H1 (cell line): ENCODE results near the gene TCEANC. TPM values are rescaled to one million over a fixed set of nuclear protein-coding genes. Genes with fewer than 3 reads are reported as not detected.
A peak's percentile ranks its signal among the peaks of the same experiment; 100 is the strongest.

Experiments
- CTCF ChIA-PET: fragments of 300-600 bp; sonication (Branson Sonifier 250); formaldehyde crosslinking; loops from one replicate; lab custom pipeline; 2021; ENCODE audit not compliant: partially characterized antibody; lab: Charles Lee
- POLR2A ChIA-PET: fragments of 300-600 bp; sonication (Branson Sonifier 250); formaldehyde crosslinking; loops from one replicate; lab custom pipeline; 2021; ENCODE audit warnings: inconsistent platforms; ENCODE audit not compliant: partially characterized antibody; lab: Charles Lee
- DNase-seq, 2 experiments: peaks; one replicate each; pipeline versions ENCODE4 v3.0.0 to v3.0.0-alpha.2; 2010 to 2022; ENCODE audit warnings: low spot score in 2 of 2, low read depth in 1 of 2, mixed read lengths in 1 of 2
- FAIRE-seq: peaks from 2 replicates; lab custom pipeline; 2011; peaks lifted over from hg19 to GRCh38; lab: Jason Lieb, UNC
- H2AFZ ChIP-seq: 2 replicates; pipeline ENCODE4 v1.8.1; 2012; ENCODE audit warnings: low read length, inconsistent platforms
- H2AK5ac ChIP-seq: 2 replicates; pipeline ENCODE4 v1.6.1; 2013; ENCODE audit warnings: low read depth, low read length
- H2BK120ac ChIP-seq: replicated peaks from 2 replicates; pipeline ENCODE3; 2013; ENCODE audit warnings: low read depth, low read length, inconsistent platforms
- H2BK12ac ChIP-seq: 2 replicates; pipeline ENCODE4 v1.6.1; 2013; ENCODE audit warnings: low read depth, low read length
- H2BK15ac ChIP-seq: 2 replicates; pipeline ENCODE4 v1.6.1; 2013; ENCODE audit warnings: low read length
- H2BK20ac ChIP-seq: 2 replicates; pipeline ENCODE4 v1.6.1; 2013; ENCODE audit warnings: low read length
- H2BK5ac ChIP-seq: 2 replicates; pipeline ENCODE4 v1.6.1; 2013; ENCODE audit warnings: low read depth, low read length
- H3K14ac ChIP-seq: 2 replicates; pipeline ENCODE4 v1.6.1; 2013; ENCODE audit warnings: inconsistent platforms; ENCODE audit not compliant: insufficient read length
- H3K18ac ChIP-seq: 2 replicates; pipeline ENCODE4 v1.6.1; 2013; ENCODE audit warnings: low read length; ENCODE audit errors: extremely low read depth
- H3K23ac ChIP-seq: 2 replicates; pipeline ENCODE4 v1.6.1; 2013; ENCODE audit warnings: inconsistent platforms; ENCODE audit not compliant: insufficient read length
- H3K23me2 ChIP-seq: 2 replicates; pipeline ENCODE4 v1.6.1; 2013; ENCODE audit warnings: low read depth, low read length
- H3K27ac ChIP-seq: 2 replicates; pipeline ENCODE4 v1.6.1; 2011; ENCODE audit warnings: low read depth, low read length, inconsistent platforms
- H3K27me3 ChIP-seq, 4 experiments: replicated peaks in 1 of 4; 1 replicate in 1 of 4; 2 replicates in 3 of 4; pipeline versions ENCODE4 v1.6.1 to v1.8.1; 2011 to 2013; ENCODE audit warnings: low read length in 3 of 4, mild to moderate bottlenecking in 3 of 4, inconsistent platforms in 2 of 4, mixed read lengths in 2 of 4, moderate library complexity in 1 of 4; ENCODE audit not compliant: control insufficient read depth in 3 of 4, insufficient read depth in 3 of 4; ENCODE audit errors: extremely low read depth in 1 of 4
- H3K36me3 ChIP-seq, 4 experiments: 2 replicates each; pipeline versions ENCODE4 v1.6.1 to v1.8.1; 2011 to 2013; ENCODE audit warnings: mild to moderate bottlenecking in 4 of 4, low read length in 3 of 4, moderate library complexity in 2 of 4, control low read depth in 1 of 4, inconsistent platforms in 1 of 4; ENCODE audit not compliant: insufficient read depth in 4 of 4, control insufficient read depth in 2 of 4
- H3K4ac ChIP-seq: replicated peaks from 2 replicates; pipeline ENCODE3; 2013; ENCODE audit warnings: low read length, low read depth, mixed read lengths, inconsistent platforms; ENCODE audit not compliant: insufficient read length
- H3K4me1 ChIP-seq, 4 experiments: replicated peaks in 1 of 4; 1 replicate in 1 of 4; 2 replicates in 3 of 4; pipeline versions ENCODE4 v1.6.1 to v1.8.1; 2011 to 2013; ENCODE audit warnings: low read length in 3 of 4, inconsistent platforms in 2 of 4, mixed read lengths in 1 of 4; ENCODE audit not compliant: insufficient read depth in 4 of 4, control insufficient read depth in 3 of 4
- H3K4me2 ChIP-seq, 2 experiments: 2 replicates each; pipeline versions ENCODE4 v1.6.1 to v1.8.1; 2011 to 2013; ENCODE audit warnings: low read depth in 2 of 2, low read length in 2 of 2, control low read depth in 1 of 2, inconsistent platforms in 1 of 2, mild to moderate bottlenecking in 1 of 2; ENCODE audit not compliant: insufficient read depth in 1 of 2
- H3K4me3 ChIP-seq, 4 experiments: fragments of 200-600, 300-600 bp in 1 of 4; sonication (generic), shearing (Covaris generic), sonication (Bioruptor Twin) in 1 of 4; 2 replicates each; pipeline versions ENCODE4 v1.5.1 to v1.8.1; 2011 to 2016; ENCODE audit warnings: low read length in 4 of 4, low read depth in 3 of 4, control low read depth in 2 of 4, inconsistent platforms in 2 of 4, mild to moderate bottlenecking in 2 of 4, mixed read lengths in 1 of 4, moderate library complexity in 1 of 4; ENCODE audit not compliant: insufficient read depth in 2 of 4; ENCODE audit errors: extremely low read depth in 1 of 4
- H3K56ac ChIP-seq: replicated peaks from 2 replicates; pipeline ENCODE3; 2013; ENCODE audit warnings: low read depth, mild to moderate bottlenecking, mixed read lengths, low read length, inconsistent platforms; ENCODE audit not compliant: insufficient read length
- H3K79me1 ChIP-seq: 2 replicates; pipeline ENCODE4 v1.6.1; 2013; ENCODE audit warnings: low read depth, low read length, control low read depth
- H3K79me2 ChIP-seq, 2 experiments: 2 replicates each; pipeline versions ENCODE4 v1.6.1 to v1.8.1; 2012 to 2013; ENCODE audit warnings: low read length in 2 of 2, mild to moderate bottlenecking in 2 of 2, inconsistent platforms in 1 of 2; ENCODE audit not compliant: insufficient read depth in 2 of 2, control insufficient read depth in 1 of 2
- H3K9ac ChIP-seq, 4 experiments: replicated peaks in 1 of 4; 1 replicate in 1 of 4; 2 replicates in 3 of 4; pipeline versions ENCODE4 v1.6.1 to v1.8.1; 2011 to 2013; ENCODE audit warnings: low read depth in 3 of 4, low read length in 3 of 4, control low read depth in 2 of 4, mild to moderate bottlenecking in 2 of 4, moderate library complexity in 2 of 4, inconsistent platforms in 1 of 4; ENCODE audit errors: extremely low read depth in 1 of 4
- H3K9me3 ChIP-seq, 2 experiments: 2 replicates each; pipeline versions ENCODE4 v1.6.1 to v1.8.1; 2012 to 2013; ENCODE audit warnings: mild to moderate bottlenecking in 2 of 2, moderate library complexity in 2 of 2, control low read depth in 1 of 2, inconsistent platforms in 1 of 2, low read depth in 1 of 2, low read length in 1 of 2, mixed read lengths in 1 of 2; ENCODE audit not compliant: insufficient read depth in 2 of 2
- H4K20me1 ChIP-seq, 2 experiments: replicated peaks in 1 of 2; 2 replicates each; pipeline versions ENCODE3 to v1.8.1; 2011 to 2013; ENCODE audit warnings: inconsistent platforms in 2 of 2, low read length in 2 of 2, mild to moderate bottlenecking in 1 of 2; ENCODE audit not compliant: insufficient read depth in 2 of 2, control insufficient read depth in 1 of 2
- H4K5ac ChIP-seq: 2 replicates; pipeline ENCODE4 v1.6.1; 2013; ENCODE audit warnings: low read length, low read depth, mixed read lengths, inconsistent platforms; ENCODE audit not compliant: insufficient read length
- H4K8ac ChIP-seq: 2 replicates; pipeline ENCODE4 v1.8.0; 2013; ENCODE audit warnings: mild to moderate bottlenecking, moderate library complexity, low read length, inconsistent platforms; ENCODE audit not compliant: insufficient read depth; ENCODE audit errors: extremely low read depth
- H4K91ac ChIP-seq: replicated peaks from 2 replicates; pipeline ENCODE3; 2013; ENCODE audit warnings: low read length, mixed read lengths, inconsistent platforms; ENCODE audit not compliant: insufficient read length
- GTF2F1 ChIP-seq: IDR thresholded peaks from 2 replicates; pipeline ENCODE4 v1.6.1; 2012; ENCODE audit warnings: low read depth, low read length, improper control_type of control experiment, borderline replicate concordance
- RAD21 ChIP-seq, 2 experiments: IDR thresholded peaks in 1 of 2; conservative IDR thresholded peaks in 1 of 2; 2 replicates each; pipeline ENCODE4 v1.6.1; 2011; ENCODE audit warnings: low read depth in 2 of 2, low read length in 2 of 2, improper control_type of control experiment in 1 of 2, inconsistent platforms in 1 of 2, mild to moderate bottlenecking in 1 of 2, moderate library complexity in 1 of 2
- WGBS, 2 experiments: shearing (Covaris generic) in 1 of 2; methylation state at CpG; one replicate each; pipeline versions ENCODE4 v1.1.6 to v1.1.7; 2013 to 2015; ENCODE audit warnings: low lambda C conversion rate in 2 of 2, mixed read lengths in 2 of 2, inconsistent platforms in 1 of 2, low coverage in 1 of 2, missing lambda C conversion rate in 1 of 2; ENCODE audit not compliant: insufficient replicate concordance in 2 of 2, insufficient coverage in 1 of 2, insufficient read length in 1 of 2; ENCODE audit errors: extremely low coverage in 1 of 2, missing lambda C conversion rate in 1 of 2; 5-methylcytosine and 5-hydroxymethylcytosine counted together
- polyA plus RNA-seq, 7 experiments: library from polyadenylated mRNA; depleted of rRNA in 3 of 7; stranded (reverse) in 5 of 7; unstranded in 2 of 7; fragments of >200 nt in 5 of 7; fragments of 200-250 nt in 2 of 7; gene quantifications; 1 replicate in 5 of 7; 2 replicates in 1 of 7; 4 replicates in 1 of 7; pipeline versions ENCODE4 v1.2.1 to v1.2.3, GENCODE V29; 2011 to 2013; ENCODE audit warnings: missing spikeins in 2 of 7, mixed read lengths in 2 of 7
- total RNA-seq: library from RNA; stranded (reverse); fragmentation: NEBNext Ultra II Directional; extraction: Animal tissue kit (Norgen Biotek cat#: 25700); gene quantifications from 2 replicates; pipeline ENCODE4 v1.2.1, GENCODE V29; 2021
- TF ChIP-seq, protein P1 (sequence below), 3 experiments: IDR thresholded peaks; 1 replicate in 2 of 3; 2 replicates in 1 of 3; pipeline versions ENCODE4 v1.5.1 to v1.6.1; 2011; ENCODE audit warnings: low read length in 3 of 3, mild to moderate bottlenecking in 3 of 3, inconsistent platforms in 2 of 3, low read depth in 1 of 3, moderate library complexity in 1 of 3; ENCODE audit not compliant: insufficient read depth in 1 of 3; ENCODE audit errors: control extremely low read depth in 1 of 3

TCEANC gene
- total and polyA plus RNA-seq, 2 of the 8 experiments (the other 6 are each of a cell fraction or from before 2014, with no cell fraction given), result 0.88 to 2.0 TPM

DNA sequence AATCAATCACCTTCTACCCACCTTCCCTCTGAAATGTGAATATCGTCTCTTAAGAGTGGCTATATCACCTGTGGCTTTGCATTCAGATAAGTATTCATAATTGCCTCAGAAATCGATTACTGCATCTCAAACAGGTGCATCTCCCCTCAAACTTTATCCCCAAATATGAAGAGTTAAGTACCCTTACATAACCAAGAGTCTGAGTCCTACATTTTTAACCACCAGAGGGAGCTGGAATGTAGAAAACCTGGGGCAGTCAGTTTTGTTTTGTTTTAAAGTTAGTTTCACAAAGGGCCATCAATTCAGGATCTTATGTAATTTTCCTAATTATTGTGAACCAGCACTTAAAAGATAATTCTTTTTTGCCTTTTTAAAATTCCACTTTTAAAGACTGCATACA, 5.7 kb downstream of the TCEANC start:
- Histone ChIP-seq H2BK5ac (no peak overlapping the region), H3K23me2 (no peaks in the 10 kb centered on the region; the same call in 1 of the 2 replicates), H3K4me2 (0 out of 4 replicates have a peak overlapping the region, but pooled peaks of 1 of the 2 experiments have one; percentile 13), H3K27ac (no peak overlapping the region), H2BK20ac (no peak overlapping the region), H4K8ac (no peak overlapping the region), H3K4me1 (no peaks in the 10 kb centered on the region; a peak in 1 of 7 replicates), H2BK120ac (no peak overlapping the region), H2BK12ac (no peak overlapping the region), H3K4me3 (no peak overlapping the region), H3K56ac (no peak overlapping the region), H2AFZ (no peak overlapping the region), H3K9ac (no peak overlapping the region), H2BK15ac (no peak overlapping the region), H3K4ac (no peak overlapping the region), H3K23ac (no peak overlapping the region), H4K91ac (no peak overlapping the region), H4K5ac (no peak overlapping the region), H4K20me1 (no peaks in the 10 kb centered on the region), H3K36me3 (peaks cover 0 to under 1% (median 0%) of the 10 kb centered on the region in 4 experiments; a peak in 3 of 8 replicates), H3K14ac (no peak overlapping the region), H3K79me1 (no peaks in the 10 kb centered on the region), H3K18ac (no peak overlapping the region), H3K9me3 (no peaks in the 10 kb centered on the region), H3K79me2 (no peaks in the 10 kb centered on the region), H2AK5ac (no peak overlapping the region), H3K27me3 (no peaks in the 10 kb centered on the region)
- CTCF ChIA-PET, result no interaction called here
- POLR2A ChIA-PET, result no interaction called here
- TF ChIP-seq, protein P1, sequence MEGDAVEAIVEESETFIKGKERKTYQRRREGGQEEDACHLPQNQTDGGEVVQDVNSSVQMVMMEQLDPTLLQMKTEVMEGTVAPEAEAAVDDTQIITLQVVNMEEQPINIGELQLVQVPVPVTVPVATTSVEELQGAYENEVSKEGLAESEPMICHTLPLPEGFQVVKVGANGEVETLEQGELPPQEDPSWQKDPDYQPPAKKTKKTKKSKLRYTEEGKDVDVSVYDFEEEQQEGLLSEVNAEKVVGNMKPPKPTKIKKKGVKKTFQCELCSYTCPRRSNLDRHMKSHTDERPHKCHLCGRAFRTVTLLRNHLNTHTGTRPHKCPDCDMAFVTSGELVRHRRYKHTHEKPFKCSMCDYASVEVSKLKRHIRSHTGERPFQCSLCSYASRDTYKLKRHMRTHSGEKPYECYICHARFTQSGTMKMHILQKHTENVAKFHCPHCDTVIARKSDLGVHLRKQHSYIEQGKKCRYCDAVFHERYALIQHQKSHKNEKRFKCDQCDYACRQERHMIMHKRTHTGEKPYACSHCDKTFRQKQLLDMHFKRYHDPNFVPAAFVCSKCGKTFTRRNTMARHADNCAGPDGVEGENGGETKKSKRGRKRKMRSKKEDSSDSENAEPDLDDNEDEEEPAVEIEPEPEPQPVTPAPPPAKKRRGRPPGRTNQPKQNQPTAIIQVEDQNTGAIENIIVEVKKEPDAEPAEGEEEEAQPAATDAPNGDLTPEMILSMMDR (IDR thresholded peaks at IDR 0.05; ENCODE audit: control extremely low read depth in 1 of 3, insufficient read depth in 1 of 3, low read depth in 1 of 3, low read length in 3 of 3), result peak in 2 of 3 experiments; percentile 36 to 51; a peak in 2 of 4 replicates
- TF ChIP-seq RAD21 (IDR thresholded peaks at IDR 0.05 in 1 of 2, conservative IDR thresholded peaks at IDR 0.05 in 1 of 2; ENCODE audit: low read depth in 2 of 2, low read length in 2 of 2), result peak; percentile 53 to 58
- no peak for TF ChIP-seq GTF2F1
- 33% methylated on average over 2 of the region's 2 CpGs; no CpG with 5 or more reads in 1 of the 2 experiments for WGBS, 2 experiments
- FAIRE-seq, result no peak
- no peak for DNase-seq
